EL (cell line): Measurements from ENCODE around the gene HOXD4.
A peak's percentile ranks its signal among the peaks of the same experiment; 100 is the strongest.

Source experiments
- DNase-seq: peaks from one replicate; pipeline ENCODE4 v3.0.0-alpha.2; 2016

The HOXD4 gene

GRCh38 chr2:176151442-176152287 lies at the start of gene HOXD4:
Gene HOXD4 (plus strand): TSS chr2:176151550. CDS start chr2:176151634, 84 bp downstream.
- no peak for DNase-seq

GRCh38 chr2:176101842-176102241 lies 49.5 kb upstream of the HOXD4 start:
- no peak for DNase-seq

GRCh38 chr2:176102309-176102866 lies 49.0 kb upstream of the HOXD4 start:
- DNase-seq, result no peak

GRCh38 chr2:176103194-176103593 lies 48.2 kb upstream of the HOXD4 start:
- no peak for DNase-seq

- DNase-seq, result no peak
Observed at GRCh38 chr2:176103742-176104315, 47.5 kb upstream of the HOXD4 start.

- DNase-seq, result peak; percentile 85
Observed at GRCh38 chr2:176104316-176105077, 46.9 kb upstream of the HOXD4 start.

GRCh38 chr2:176105078-176105729 lies 46.1 kb upstream of the HOXD4 start:
- no peak for DNase-seq

- peak; percentile 23 for DNase-seq
Observed at GRCh38 chr2:176105730-176106580, 45.4 kb upstream of the HOXD4 start.

GRCh38 chr2:176106581-176107539 lies 44.5 kb upstream of the HOXD4 start, which contains the start of gene HOXD11:
Gene HOXD11 (plus strand): TSS chr2:176107280. CDS start chr2:176107356, 76 bp downstream.
- DNase-seq, result peak; percentile 53

- no peak for DNase-seq
Observed at GRCh38 chr2:176107731-176108181, 43.6 kb upstream of the HOXD4 start.

GRCh38 chr2:176109192-176109901 lies 42.0 kb upstream of the HOXD4 start:
- DNase-seq, result no peak

- DNase-seq, result no peak
Observed at GRCh38 chr2:176109946-176110345, 41.4 kb upstream of the HOXD4 start.

GRCh38 chr2:176110415-176111308 lies 40.7 kb upstream of the HOXD4 start:
- DNase-seq, result no peak

GRCh38 chr2:176111309-176111663 lies 40.1 kb upstream of the HOXD4 start:
- no peak for DNase-seq

- DNase-seq, result no peak
Observed at GRCh38 chr2:176111846-176112374, 39.4 kb upstream of the HOXD4 start.

GRCh38 chr2:176112375-176113302 lies 38.7 kb upstream of the HOXD4 start:
- DNase-seq, result no peak
